BE2C (cell line): Measurements from ENCODE around the gene TRPM3.

Source experiments
- DNase-seq: peaks from one replicate; pipeline ENCODE4 v3.0.0-alpha.2; 2020
- H3K27me3 ChIP-seq: fragments of 250-450 bp; sonication (Bioruptor Pico); 2 replicates; pipeline ENCODE4 v1.5.1; 2020; ENCODE audit warnings: mild to moderate bottlenecking
- H3K36me3 ChIP-seq: fragments of 250-450 bp; sonication (Bioruptor Pico); 2 replicates; pipeline ENCODE4 v1.5.1; 2020; ENCODE audit warnings: mild to moderate bottlenecking
- H3K4me1 ChIP-seq: fragments of 250-450 bp; sonication (Bioruptor Pico); 2 replicates; pipeline ENCODE4 v1.5.1; 2020
- H3K4me3 ChIP-seq: 2 replicates; pipeline ENCODE4 v1.5.1; 2011; ENCODE audit warnings: low read depth, low read length
- H3K9me3 ChIP-seq: fragments of 250-450 bp; sonication (Bioruptor Pico); 2 replicates; pipeline ENCODE4 v1.5.1; 2020
- CTCF ChIP-seq: IDR thresholded peaks from 2 replicates; pipeline ENCODE4 v1.5.1; 2012; ENCODE audit warnings: mild to moderate bottlenecking, low read depth, low read length

Gene TRPM3

DNA sequence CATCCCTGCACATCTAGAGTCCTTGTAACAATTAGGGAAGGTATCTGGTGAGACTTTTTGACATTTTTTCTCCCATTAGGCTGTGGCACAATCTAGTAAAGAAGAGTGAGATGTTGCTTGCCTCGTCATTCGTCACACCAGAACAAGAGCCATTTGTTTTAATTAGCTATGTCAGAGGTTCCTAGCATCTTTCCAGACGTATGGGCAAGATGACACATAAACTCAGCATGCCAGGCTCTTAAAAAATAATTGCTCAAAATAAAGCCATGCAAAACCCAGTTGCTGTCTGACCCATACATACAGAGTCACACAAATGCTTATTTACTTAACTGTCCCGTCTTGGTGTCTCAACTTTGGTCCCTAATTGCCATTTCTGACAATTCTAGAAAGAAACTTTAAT, 125.9 kb downstream of the TRPM3 start:
- Histone ChIP-seq H3K27me3 (no peaks in the 10 kb centered on the region), H3K4me1 (no peaks in the 10 kb centered on the region), H3K36me3 (no peaks in the 10 kb centered on the region), H3K4me3 (no peak overlapping the region), H3K9me3 (no peaks in the 10 kb centered on the region)
- DNase-seq: no peak
- no peak for TF ChIP-seq CTCF

DNA sequence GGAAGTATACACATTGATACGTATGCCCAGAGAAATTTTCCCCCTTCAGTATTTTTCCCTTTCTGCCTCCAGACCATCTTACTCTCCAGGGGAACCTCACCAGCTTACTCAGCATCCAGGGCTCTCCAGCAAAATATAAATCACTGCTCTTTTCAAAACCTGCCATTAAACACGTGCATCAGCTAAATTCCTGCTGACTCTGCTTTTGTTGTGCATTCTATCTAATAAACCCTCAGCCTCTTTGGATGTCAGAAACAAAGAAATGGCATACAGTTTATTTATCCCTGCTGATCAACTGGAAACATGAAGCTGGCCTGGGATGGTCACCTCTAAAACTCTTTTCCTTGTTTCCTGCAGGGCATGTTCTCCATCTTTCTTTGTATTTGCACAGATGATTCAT, 126.8 kb downstream of the TRPM3 start:
- Histone ChIP-seq H3K9me3 (no peaks in the 10 kb centered on the region), H3K4me3 (no peak overlapping the region), H3K27me3 (no peaks in the 10 kb centered on the region), H3K36me3 (no peaks in the 10 kb centered on the region), H3K4me1 (no peaks in the 10 kb centered on the region)
- TF ChIP-seq CTCF: no peak
- DNase-seq: no peak

DNA sequence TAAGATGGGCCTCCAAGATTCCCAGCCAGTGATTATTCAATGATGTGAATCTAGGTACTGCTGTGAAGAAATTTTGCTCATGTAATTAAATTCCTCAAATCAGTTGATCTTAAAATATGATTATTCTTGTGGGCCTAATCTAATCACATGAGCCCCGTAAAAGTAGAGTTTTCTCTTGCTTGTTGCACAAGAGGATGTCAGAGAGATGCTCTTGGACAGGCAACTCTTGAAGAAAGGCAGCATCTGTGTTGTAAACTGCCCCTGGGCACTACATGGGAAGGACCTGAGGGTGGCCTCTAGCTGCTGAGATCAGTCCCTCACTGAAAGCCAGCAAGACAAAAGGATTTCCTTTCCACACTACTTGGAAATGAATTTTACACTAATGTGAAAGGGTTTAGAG, 132.9 kb downstream of the TRPM3 start:
- H3K9me3 ChIP-seq: no peaks in the 10 kb centered on the region
- TF ChIP-seq CTCF: no peak
- no peak overlapping the region for H3K4me3 ChIP-seq
- no peaks in the 10 kb centered on the region; the same call in 1 of the 2 replicates for H3K4me1 ChIP-seq
- H3K36me3 ChIP-seq: no peaks in the 10 kb centered on the region
- DNase-seq: no peak
- no peaks in the 10 kb centered on the region for H3K27me3 ChIP-seq

GRCh38 chr9:70987986-70988385, 133.4 kb downstream of the TRPM3 start:
- no peak for TF ChIP-seq CTCF
- DNase-seq: no peak
- Histone ChIP-seq H3K9me3 (no peaks in the 10 kb centered on the region), H3K27me3 (no peaks in the 10 kb centered on the region), H3K36me3 (no peaks in the 10 kb centered on the region), H3K4me1 (no peaks in the 10 kb centered on the region; the same call in 1 of the 2 replicates), H3K4me3 (no peak overlapping the region)

DNA sequence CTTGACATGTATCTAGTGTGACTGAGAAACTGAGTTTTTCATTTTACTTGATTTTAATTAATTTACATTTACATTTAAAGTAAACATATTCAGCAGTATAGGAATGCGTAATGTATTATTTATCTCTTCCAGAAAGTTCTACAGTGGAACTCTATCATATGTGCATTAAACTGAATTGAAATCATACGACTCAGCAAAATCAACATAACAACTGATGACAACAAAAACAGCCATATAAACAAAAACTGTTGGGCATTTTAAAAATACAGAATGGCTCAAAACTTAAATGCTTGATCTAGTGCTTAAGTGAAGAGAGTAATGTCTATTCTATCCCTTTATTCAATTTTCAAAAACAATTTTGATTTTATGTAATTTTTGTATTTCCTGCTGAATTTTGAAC, 134.4 kb downstream of the TRPM3 start:
- TF ChIP-seq CTCF: no peak
- Histone ChIP-seq H3K36me3 (no peaks in the 10 kb centered on the region), H3K27me3 (no peaks in the 10 kb centered on the region), H3K9me3 (no peaks in the 10 kb centered on the region), H3K4me3 (no peak overlapping the region), H3K4me1 (no peaks in the 10 kb centered on the region; the same call in 1 of the 2 replicates)
- no peak for DNase-seq

DNA sequence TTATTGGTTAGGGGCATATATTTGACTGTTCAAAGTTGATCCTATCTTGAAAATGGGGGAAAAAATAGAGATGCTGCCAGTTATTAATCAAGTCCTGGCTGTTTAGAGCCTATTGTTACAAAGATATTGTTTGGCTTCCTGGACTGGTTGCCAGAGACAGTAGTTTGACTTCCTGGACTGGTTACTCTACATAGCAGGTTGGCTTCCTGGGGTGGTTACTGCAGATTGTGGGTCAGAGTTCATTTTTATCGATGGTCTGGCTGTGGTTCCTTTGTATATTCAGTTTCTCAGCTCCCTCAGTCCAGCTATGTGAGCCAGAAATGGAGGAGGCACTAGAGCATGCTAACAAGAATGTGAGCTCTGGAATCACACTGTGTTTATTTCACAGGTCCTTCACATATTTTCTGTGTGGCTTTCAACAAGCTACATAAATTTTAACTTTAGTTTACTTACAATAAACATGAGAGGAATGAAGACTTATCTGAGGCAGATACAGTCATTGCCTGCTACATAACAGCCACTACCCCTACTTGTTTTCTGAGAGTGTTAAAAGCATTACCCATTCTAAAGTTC, 137.6 kb downstream of the TRPM3 start:
- H3K27me3 ChIP-seq: no peaks in the 10 kb centered on the region
- no peak for TF ChIP-seq CTCF
- peaks cover 3% of the 10 kb centered on the region for H3K4me1 ChIP-seq
- no peaks in the 10 kb centered on the region for H3K9me3 ChIP-seq
- no peak overlapping the region for H3K4me3 ChIP-seq
- H3K36me3 ChIP-seq: no peaks in the 10 kb centered on the region
- DNase-seq: no peak
